ENCODE results near the gene SEPTIN8. TPM values are rescaled to one million over a fixed set of nuclear protein-coding genes. Genes with fewer than 3 reads are reported as not detected.

Gene SEPTIN8
- total and polyA plus RNA-seq, 10 of the 15 experiments (the other 5 are each of a cell fraction or from before 2014, with no cell fraction given) = 6.1 to 96.1 (median 29.4) TPM

- TF ChIP-seq ZBTB40 (IDR thresholded peaks at IDR 0.05; ENCODE audit: borderline replicate concordance) (no peak), POLR2AphosphoS5 (IDR thresholded peaks at IDR 0.05; ENCODE audit: low read length) (no peak), ZNF384 (IDR thresholded peaks at IDR 0.05; ENCODE audit: borderline replicate concordance, low read depth, low read length) (no peak), ZNF687 (IDR thresholded peaks at IDR 0.05) (no peak), IRF5 (IDR thresholded peaks at IDR 0.05; ENCODE audit: borderline replicate concordance) (no peak), SMAD5 (IDR thresholded peaks at IDR 0.05; ENCODE audit: low read depth) (no peak), USF2 (IDR thresholded peaks at IDR 0.05; ENCODE audit: borderline replicate concordance, low read depth, low read length) (no peak)
These were observed 4.6 kb downstream of the SEPTIN8 start (continued) for GRCh38 chr5:132772291-132773070.

Measured in GM12878 (cell line).